GM23248 (cell line): ENCODE results near the gene CASR.
"Not testable (repeated sequence)": the region's sequence is repeated elsewhere in the genome, so short reads cannot be mapped to it uniquely, and the experiment has no call there.

ENCODE experiments used
- EZH2 ChIP-seq: fragments of 200-600 bp; sonication (generic); IDR thresholded peaks from 2 replicates; pipeline ENCODE4 v1.6.1; 2018; ENCODE audit warnings: antibody characterized with exemption, mild to moderate bottlenecking; ENCODE audit not compliant: insufficient read depth, poor library complexity, severe bottlenecking
- EZH2phosphoT487 ChIP-seq: fragments of 200-600 bp; sonication (generic); IDR thresholded peaks from 2 replicates; pipeline ENCODE4 v1.6.1; 2018; ENCODE audit warnings: antibody characterized with exemption, moderate library complexity, mild to moderate bottlenecking, low read depth; ENCODE audit not compliant: insufficient read depth

DNA sequence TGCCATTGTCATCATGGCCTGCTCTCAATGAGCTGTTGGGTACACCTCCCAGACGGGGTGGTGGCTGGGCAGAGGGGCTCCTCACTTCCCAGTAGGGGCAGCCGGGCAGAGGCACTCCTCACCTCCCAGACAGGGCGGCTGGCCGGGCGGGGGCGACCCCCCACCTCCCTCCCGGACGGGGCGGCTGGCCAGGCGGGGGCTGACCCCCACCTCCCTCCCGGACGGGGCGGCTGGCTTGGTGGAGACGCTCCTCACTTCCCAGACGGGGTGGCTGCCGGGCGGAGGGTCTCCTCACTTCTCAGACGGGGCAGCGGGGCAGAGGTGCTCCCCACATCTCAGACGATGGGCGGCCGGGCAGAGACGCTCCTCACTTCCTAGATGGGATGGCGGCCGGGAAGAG is 18.0 kb downstream of the CASR start:
- TF ChIP-seq EZH2phosphoT487, EZH2: not testable (repeated sequence)
